GM19025 (cell line): Measurements from ENCODE around the gene NCS1.

ENCODE experiments used
- ATAC-seq: cut with Tn5 transposase; IDR thresholded peaks from one replicate; pipeline ENCODE4 v1.9.1; 2021; ENCODE audit warnings: mild to moderate bottlenecking, low read depth, moderate library complexity; ENCODE audit not compliant: unreplicated experiment

Gene NCS1

DNA sequence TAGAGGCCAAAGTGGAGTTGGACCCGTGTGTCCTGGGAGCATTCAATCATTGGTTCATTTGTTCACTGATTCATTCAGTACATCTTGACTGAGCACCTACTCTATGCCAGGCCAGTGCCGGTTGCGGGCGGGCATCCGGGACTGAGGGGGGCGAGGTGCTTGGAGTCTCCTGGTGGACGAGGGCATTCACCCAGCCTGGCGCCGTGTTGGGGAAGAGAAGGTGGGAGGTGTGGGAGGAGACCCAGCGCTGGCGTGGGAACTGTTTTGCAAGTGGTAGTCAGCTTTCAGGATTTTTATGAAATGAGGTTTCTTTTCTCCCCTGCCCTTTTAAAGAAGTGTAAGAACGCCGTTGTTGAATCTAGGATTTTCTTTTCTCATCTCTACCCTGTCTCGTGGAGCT lies 37.2 kb downstream of the NCS1 start:
- ATAC-seq = no peak

DNA sequence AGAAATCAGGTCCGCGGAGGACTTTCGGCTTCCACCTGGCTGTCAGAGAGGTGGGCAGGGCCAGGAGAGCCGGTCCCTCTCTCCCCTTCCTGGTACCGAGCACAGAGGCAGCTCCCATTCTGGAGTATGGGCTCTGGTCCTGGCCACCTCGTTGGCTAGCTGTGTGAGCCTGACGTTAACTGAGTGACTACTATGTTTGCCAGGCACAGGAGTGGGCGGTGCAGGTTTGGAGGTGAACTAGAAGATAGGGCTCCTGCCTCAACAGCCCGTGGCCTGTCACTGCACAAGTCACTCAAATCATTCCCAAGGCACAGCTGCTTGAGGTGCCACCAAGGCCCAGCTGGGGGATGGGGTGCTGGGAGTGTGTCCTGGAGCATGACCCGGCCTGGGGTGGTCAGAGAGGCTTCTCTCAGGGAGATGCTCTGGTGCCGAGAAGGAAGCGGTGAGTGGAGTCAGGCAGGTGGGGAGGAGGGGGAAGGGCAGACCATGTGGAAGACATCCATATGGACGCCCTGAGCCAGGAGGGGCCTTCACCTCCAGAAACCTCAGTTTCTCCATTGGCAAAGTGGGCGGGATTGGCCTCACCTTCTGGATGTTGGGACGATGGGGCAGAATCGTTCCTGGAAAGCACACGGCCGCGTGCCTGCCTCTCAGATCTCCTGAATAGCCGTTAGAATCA lies 39.5 kb downstream of the NCS1 start:
- ATAC-seq = no peak

DNA sequence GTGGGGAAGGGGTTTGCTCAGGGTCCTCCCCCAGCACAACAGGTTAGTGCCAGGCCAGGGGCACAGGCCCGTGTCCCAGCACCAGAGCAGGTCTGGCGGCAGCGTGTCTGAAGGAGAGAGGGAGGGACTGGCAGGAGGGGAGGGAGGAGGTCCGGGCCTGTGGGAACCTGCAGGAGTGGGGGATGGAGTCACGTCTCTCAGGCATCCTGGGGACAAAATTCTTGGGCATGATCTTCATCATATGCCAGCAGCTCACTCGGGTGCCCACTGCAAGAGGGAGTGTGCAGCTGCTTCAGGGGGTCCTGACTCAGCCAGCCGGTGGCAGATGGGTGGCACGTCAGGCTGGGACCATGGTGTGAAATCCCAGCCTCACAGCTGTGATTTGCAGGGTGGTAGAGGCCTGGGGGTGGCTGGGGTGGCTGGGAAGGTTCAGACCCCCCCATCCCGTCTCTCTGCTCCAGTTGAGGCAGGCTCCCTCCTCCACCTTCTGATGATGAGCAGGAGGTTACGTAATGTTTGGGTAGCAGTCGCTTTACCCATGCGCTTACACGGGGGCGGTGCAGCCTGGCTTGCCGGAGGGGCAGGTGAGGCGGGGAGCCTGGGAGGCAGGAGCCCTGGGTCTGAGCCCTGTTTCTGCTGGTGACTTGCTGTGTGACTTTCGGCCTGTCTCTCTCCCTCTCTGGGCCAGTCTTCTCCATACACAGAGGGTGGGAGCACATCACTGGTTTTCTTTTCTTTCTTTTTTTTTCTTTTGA lies 40.5 kb downstream of the NCS1 start:
- no peak for ATAC-seq

DNA sequence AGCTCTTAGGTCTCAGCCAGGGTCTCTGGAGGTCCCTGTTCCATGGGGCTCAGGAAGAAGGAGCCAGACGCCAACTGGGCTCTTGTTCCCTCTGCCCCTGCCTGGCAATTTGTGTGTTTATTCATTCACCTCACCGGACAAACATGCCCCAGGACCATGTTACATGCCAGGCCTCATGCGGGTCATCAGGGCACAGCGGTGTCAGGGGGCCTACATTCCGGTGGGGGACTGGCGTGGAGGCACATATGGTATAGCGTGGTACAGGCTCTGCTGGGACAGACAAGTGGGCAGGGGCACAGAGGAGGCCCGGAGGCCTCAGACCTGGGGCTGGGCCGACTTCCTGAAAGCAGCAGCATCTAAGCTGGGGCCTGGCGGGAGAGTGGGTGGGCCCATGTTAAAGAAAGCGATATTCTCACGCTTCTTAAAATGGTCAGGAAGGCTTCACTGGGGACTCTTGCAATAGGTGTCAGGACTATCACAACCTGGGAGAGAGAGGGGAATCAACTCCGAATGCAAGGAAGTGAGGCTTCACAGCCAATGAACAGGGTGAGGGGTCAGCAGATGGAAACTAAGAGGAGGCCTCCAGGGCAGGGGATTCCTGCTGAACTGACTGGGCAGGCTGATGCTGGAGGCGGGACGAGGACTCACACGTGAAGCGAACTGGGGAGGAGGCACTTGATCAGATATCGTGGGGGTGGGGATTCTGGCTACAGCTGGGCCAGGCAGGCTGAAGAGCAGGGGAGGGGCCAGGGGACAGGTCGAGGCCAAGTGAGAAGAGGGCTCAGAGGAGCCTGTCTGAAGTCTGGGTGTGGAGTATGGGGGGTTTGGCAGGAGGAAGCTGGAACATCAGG lies 41.9 kb downstream of the NCS1 start:
- ATAC-seq = no peak

DNA sequence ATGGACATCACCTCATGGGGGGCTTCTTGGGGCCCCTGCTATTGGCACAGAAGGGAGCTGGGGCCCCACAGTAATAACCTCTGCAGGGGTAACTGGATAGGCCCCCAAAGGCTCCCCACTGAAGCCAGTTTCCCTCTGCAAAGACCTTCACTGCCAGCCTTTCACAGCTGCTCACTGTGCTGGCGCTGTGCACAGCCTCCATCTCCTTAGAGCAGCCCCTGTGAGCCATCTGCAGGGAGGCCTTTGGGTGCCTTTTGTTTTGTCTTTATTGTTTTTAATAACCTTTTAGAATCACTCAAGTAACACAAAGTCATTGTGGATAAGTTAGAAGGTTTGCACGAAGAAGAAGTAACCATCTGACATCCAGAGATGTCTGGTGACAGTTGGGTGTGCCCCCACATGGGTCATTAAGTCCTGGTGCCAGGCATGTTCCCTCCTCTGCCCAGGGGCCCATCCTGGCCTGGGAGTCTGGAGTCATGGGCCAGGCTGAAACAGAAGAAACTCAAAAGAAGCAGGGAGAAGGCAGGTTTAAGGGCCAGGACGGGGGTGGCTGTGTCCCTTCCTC lies 42.7 kb downstream of the NCS1 start:
- no peak for ATAC-seq

DNA sequence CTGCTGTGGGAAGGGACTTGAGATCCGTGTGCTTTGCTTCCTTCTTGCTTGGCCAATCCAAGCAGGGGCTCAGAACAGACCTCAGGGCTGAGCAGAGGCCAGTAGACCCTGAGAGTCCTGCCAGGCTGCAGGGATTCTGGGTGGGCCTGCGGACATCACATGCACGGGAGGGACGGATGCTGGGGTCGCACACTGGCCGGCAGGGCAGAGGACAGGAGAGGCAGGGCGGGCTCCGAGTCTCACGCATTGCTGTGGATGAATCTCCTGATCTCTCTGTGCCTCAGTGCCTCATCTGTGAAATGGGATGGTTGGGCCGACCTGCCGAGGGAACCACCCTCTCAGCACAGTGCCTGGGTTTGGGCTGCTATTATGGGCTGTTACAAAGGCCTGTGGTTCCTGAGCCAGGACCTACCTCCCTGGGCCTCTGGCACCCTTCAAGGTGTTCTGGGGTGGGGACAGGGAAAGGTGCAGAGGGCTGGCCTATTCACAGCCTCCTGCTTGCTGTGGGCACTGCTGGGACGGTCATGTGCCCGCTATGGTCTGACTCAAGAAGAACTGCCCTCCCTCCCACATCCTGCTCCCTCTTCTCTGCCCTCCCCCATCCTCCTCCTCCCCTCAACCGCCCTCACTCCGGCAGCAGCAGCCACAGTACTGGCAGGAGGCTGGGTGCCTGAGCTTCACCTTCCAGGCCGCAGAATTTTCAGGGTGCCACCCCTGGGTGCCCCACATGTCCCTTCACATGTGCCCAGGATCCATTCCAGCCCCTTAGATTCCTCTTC lies 43.3 kb downstream of the NCS1 start:
- no peak for ATAC-seq

DNA sequence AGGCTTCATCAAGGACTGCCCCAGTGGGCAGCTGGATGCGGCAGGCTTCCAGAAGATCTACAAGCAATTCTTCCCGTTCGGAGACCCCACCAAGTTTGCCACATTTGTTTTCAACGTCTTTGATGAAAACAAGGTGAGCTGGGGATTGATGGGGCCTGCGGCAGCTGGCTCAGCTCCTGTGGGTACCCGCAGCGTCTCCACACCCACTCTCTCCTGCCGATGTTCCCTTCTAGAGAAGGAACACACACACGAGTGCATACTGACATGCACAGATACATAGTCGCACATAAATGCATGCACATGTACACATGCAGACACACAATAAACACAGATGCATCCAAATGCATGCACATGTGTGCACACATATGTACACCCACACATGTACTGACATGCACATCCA lies 45.6 kb downstream of the NCS1 start:
- no peak for ATAC-seq

DNA sequence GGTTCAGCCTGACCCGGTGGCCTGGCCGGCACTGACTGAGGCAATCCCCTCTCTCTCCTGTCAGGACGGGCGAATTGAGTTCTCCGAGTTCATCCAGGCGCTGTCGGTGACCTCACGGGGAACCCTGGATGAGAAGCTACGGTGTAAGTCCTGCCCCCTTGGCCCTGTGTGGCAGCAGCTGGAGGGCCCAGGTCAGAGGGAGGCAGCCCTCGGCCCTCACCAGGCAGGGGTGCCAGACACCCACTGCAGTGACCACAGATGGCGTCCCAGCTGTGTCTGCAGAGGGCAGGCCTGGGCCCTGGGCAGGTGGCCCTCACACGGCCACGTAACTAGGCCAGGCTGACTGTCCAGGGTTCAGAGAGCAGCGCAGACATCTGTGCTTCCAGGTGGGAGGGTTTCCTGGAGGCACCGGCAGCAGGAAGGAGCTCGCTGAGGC lies 47.5 kb downstream of the NCS1 start:
- no peak for ATAC-seq

DNA sequence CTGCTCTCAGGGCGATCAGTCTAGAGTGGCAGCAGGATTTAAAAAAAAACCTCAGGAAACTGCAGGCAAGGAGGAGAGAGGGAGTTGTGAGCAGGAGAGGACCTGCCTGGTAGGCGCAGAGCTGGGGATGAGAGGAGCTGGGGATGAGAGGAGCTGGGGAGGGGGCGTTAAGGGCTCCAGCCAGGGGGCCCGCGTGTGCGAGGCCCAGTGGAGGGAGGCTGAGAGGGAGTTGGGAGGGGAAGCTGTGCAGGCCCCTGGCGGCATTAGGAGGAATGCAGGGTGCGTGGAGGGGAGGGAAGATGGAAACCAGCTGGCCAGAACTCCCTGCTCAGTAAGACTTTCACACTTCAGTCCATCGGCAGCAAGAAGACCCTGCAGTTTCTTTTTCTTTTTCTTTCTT lies 48.1 kb downstream of the NCS1 start:
- no peak for ATAC-seq

DNA sequence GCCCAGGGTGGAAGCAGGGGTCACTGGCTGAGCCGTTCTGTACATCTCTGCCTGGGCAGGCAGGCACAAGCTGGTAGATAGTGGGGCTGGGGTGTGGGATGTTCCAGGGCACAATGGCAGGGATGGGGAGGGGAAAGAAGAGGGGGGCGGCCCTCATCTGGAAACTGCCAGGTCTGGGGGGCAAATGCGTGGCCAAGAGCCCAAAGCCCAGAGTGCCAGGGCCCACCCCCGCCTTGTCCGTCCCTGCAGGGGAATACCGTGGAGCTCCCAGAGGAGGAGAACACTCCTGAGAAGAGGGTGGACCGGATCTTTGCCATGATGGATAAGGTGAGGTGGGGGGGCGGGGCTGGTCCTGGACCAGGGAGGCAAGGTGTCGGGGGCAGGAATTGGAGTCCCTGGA lies 50.6 kb downstream of the NCS1 start:
- ATAC-seq = no peak

DNA sequence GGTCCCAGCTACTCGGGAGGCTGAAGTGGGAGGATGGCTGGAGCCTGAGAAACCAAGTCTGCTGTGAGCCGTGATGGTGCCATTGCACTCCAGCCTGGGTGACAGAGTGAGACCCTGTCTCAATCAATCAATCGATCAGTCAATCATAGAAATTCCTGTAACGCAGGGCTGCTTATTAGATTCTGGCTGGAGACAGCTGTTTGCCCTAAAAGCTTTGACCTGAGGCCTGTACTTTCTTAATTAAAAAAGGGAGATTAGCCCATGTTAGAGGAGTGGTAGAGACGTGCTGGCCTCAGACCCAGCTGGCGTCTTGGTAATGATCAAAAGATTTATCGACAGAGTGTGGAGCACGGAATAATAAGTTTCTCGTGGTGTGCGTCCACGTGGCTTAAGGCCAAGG lies 52.9 kb downstream of the NCS1 start:
- no peak for ATAC-seq

DNA sequence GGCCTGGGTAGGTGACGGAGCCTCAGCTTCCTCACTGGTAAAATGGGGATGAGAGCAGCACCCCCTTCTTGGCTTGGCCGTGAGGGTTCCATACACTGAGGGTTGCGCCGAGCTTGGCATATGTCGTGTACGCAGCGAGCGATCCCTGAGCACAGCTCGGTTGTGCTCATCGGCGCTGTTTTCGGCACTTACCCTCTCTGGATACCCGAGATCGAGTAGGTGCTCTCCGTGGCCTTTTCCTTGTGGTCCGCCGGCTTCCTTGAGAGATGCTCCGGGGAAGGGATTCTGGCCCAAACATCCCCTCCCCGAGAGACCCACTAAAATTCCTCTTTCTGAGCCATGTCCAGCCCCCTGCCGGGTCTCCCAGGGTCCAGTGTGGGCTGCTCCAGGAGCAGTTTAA lies 53.4 kb downstream of the NCS1 start:
- no peak for ATAC-seq

DNA sequence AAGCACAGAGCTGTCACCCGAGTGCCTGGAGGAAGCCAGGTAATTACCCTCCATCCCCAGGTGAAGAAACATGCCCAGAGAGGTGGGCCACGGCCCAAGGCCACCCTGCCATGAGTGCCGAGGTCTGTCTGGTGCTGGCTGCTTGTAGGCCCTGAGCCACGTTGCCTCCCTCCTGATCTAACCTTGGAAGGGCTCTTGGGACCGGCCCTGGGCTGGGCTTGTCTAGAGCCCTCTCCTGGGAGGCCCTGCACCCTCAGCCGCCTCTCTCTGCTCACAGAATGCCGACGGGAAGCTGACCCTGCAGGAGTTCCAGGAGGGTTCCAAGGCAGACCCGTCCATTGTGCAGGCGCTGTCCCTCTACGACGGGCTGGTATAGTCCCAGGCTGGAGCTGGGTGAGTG lies 53.9 kb downstream of the NCS1 start:
- no peak for ATAC-seq

DNA sequence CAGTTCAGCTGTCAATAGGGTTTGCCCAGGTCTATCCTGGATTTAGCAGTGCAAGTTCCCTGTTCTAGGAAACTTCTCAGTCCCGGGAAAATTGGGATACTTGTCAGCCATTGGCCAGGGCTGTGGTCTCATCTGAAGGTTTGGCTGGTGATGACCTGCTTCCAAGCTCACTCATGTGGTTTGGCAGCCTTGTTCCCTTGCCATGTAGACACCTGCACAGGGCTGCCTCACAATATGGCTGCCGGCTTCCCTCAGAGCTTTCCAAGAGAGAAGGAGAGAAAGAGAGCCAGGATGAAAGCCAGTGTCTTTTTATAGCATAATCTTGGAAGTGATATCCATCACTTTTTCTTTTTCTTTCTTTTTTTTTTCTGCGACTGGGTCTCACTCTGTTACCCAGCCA lies 55.6 kb downstream of the NCS1 start:
- no peak for ATAC-seq

DNA sequence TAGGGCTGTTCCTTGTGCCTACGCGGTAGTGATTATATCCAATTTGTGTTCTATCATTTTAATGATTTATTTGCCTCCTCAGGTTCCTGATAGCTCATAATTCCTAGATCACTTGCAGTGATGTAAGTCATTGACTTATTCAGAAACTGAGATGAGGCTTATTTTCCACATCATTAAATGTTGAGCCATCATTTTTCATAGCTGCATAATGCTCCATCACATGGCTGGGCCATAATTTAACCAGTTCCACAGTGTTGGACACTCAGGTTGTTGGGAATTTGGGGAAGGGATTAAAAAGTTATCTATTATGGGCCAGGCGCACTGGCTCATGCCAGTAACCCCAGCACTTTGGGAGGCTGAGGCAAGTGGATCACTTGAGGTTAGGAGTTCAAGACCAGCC lies 57.6 kb downstream of the NCS1 start:
- no peak for ATAC-seq

DNA sequence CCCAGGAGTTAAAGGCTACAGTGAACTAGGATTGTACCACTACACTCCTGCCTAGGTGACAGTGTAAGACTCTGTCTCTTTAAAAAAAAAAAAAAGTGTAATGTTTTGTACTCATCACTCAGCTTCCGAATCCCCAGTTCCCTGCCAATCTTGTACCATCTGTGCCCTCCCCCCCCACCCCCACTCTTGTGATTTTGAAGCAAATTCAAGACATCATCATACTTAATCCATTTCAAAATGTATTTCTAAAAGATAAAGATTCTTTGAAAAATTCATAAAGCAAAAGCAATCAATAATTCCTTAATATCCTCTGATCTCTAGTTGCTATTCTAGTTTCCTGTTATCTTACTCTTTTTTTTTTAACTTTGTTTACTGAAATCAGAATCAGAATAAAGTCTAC lies 58.4 kb downstream of the NCS1 start:
- ATAC-seq = no peak

DNA sequence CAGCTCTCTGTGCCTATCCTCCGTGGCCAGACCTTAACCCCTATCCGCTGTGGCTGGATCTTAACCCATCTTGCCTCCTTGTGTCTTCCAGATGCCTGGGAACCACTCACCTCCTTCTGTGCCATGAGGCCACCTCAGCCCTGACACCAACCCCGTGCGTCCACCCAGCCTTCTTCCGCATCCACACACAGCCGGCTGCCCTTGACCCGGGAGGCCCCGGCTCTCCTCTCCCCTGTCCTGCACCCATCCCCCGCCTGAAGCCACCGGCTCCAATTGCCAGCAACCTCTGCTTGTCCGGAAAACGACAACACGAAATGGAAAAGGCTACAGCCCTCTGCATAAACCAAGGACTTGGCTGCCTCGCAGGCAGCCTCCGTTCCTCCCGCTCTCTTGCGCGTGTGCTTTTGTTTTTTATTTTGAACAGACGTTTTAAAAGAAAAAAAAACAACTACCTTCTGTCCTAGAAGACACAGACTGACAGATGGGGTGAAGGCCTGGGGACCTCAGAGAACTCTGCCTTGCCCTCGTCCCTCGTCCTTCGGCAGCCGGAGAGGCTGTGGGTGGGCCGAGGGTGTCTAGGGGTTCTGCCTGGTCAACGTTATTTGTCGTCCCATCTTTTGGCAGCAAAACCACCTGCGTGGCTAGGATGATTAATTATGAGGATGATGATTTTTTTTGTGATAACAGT lies 60.8 kb downstream of the NCS1 start:
- no peak for ATAC-seq

DNA sequence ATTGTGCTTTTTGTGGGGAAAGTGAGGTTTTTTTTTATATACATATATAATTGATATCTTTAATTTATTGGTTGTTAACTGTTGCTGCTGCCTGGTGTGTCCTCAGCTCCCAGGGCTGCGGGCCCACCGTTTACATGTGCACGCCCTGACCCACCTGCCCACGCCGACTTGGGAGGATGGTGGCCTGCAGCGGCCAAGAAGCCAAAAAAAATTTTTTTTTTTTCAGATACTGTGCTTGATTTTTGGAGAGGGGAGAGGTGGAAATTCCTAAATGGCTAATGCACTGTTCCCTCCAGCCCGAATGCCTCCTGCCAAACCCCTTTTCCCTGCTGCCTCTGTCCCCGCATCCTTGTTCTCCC lies 61.4 kb downstream of the NCS1 start:
- ATAC-seq = no peak

DNA sequence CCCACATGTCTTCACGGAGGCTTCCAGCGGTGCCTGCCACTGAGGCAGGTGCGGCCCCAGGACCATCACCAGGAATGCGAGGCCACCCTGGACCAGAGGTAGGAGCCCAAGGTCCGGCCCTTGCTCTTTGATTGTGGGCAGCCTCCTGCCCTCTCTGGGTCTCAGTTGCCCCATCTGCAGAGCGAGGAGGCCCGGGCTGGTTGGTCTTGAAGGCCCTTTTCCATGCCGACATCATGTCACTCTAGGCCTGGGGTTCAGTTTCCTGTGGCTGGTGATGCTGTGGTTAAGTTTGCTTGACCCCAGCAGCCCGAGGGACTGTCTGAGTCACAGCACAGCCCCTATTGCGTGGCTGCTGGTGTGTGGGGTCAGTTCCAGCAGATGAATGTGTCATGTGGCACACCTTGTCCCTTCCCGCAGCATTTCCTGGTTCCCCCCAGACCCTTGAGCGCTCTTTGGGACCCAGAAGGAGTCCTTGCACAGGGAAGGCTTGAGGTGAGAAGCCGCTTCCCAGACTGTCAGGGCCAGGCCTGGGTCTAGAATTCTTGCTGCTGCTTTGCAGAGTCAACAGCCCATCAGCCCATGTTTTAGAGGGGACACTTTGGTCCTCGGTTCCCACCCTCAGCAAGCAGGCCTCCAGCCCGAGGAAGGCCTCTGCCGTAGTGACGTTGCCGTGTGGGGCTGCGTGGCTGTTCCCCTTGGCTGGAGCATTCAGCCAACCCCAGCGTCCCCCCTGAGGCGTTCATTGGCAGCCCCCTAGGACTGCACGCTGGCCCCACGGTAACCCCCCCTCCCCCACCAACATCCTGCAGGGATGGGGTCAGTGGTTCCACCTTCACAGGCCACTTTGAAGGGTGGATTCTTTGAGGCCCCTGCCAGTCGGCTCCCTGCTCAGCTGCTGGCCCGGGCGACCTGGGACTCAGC lies 62.4 kb downstream of the NCS1 start:
- no peak for ATAC-seq
